GM23338 (cell line): Measurements from ENCODE around the gene RAB6A. TPM values are rescaled to one million over a fixed set of nuclear protein-coding genes. Genes with fewer than 3 reads are reported as not detected.
A peak's percentile ranks its signal among the peaks of the same experiment; 100 is the strongest.

Source experiments
- ATAC-seq: fragments of 200-7000 bp; cut with Tn5 transposase; 3 replicates; pipeline ENCODE4 v1.9.1; 2020
- DNase-seq: peaks from one replicate; pipeline ENCODE4 v3.0.0-alpha.2; 2015; ENCODE audit warnings: low spot score
- H2AFZ ChIP-seq: fragments of 200-600 bp; sonication (generic); 2 replicates; pipeline ENCODE4 v1.8.0; 2016; ENCODE audit warnings: antibody characterized with exemption, mild to moderate bottlenecking, moderate library complexity
- H3F3A ChIP-seq: fragments of 200-600 bp; sonication (generic); replicated peaks from 2 replicates; pipeline ENCODE4 v1.8.0; 2017; ENCODE audit warnings: antibody characterized with exemption, mixed run types, low read depth
- H3K27ac ChIP-seq: fragments of 200-600 bp; sonication (generic); 2 replicates; pipeline ENCODE4 v1.6.1; 2016; ENCODE audit warnings: low read depth
- H3K27me3 ChIP-seq: fragments of 200-600 bp; sonication (generic); 2 replicates; pipeline ENCODE4 v1.8.0; 2016; ENCODE audit warnings: mild to moderate bottlenecking, mixed run types, moderate library complexity; ENCODE audit not compliant: insufficient read depth
- H3K36me3 ChIP-seq: fragments of 200-600 bp; sonication (generic); 2 replicates; pipeline ENCODE4 v1.8.0; 2016; ENCODE audit warnings: mild to moderate bottlenecking; ENCODE audit not compliant: insufficient read depth
- H3K4me1 ChIP-seq: fragments of 200-600 bp; sonication (generic); 2 replicates; pipeline ENCODE4 v1.8.0; 2016; ENCODE audit warnings: mild to moderate bottlenecking, moderate library complexity; ENCODE audit not compliant: insufficient read depth
- H3K4me2 ChIP-seq: fragments of 200-600 bp; sonication (generic); 2 replicates; pipeline ENCODE4 v1.7.1; 2017; ENCODE audit warnings: mixed run types
- H3K4me3 ChIP-seq: fragments of 200-600 bp; sonication (generic); 2 replicates; pipeline ENCODE4 v1.6.1; 2016; ENCODE audit warnings: mixed run types
- H3K79me2 ChIP-seq: fragments of 200-600 bp; sonication (generic); replicated peaks from 2 replicates; pipeline ENCODE4 v1.8.0; 2017; ENCODE audit warnings: mild to moderate bottlenecking; ENCODE audit not compliant: insufficient read depth
- H3K9me2 ChIP-seq: fragments of 200-600 bp; sonication (generic); 2 replicates; pipeline ENCODE4 v1.8.0; 2017; ENCODE audit not compliant: insufficient read depth
- H4K20me1 ChIP-seq: fragments of 200-600 bp; sonication (generic); replicated peaks from 2 replicates; pipeline ENCODE4 v1.8.0; 2017; ENCODE audit warnings: mild to moderate bottlenecking; ENCODE audit not compliant: insufficient read depth
- H3K27ac Mint-ChIP-seq: 2 replicates; pipeline ENCODE4 v1.8.0; 2020; ENCODE audit warnings: inconsistent platforms, mild to moderate bottlenecking, moderate library complexity, mixed read lengths
- H3K27me3 Mint-ChIP-seq: 3 replicates; pipeline ENCODE4 v1.8.0; 2022; ENCODE audit warnings: low read depth, mild to moderate bottlenecking, moderate library complexity, mixed read lengths, inconsistent platforms; ENCODE audit not compliant: insufficient read depth, poor library complexity
- H3K36me3 Mint-ChIP-seq: 3 replicates; pipeline ENCODE4 v1.8.0; 2021; ENCODE audit warnings: low read depth, mild to moderate bottlenecking, inconsistent platforms, moderate library complexity, mixed read lengths
- H3K4me1 Mint-ChIP-seq: 3 replicates; pipeline ENCODE4 v1.8.0; 2020; ENCODE audit warnings: mild to moderate bottlenecking, inconsistent platforms, mixed read lengths
- H3K4me3 Mint-ChIP-seq: 3 replicates; pipeline ENCODE4 v1.8.0; 2021; ENCODE audit warnings: moderate library complexity, mild to moderate bottlenecking, inconsistent platforms, mixed read lengths
- H3K9me3 Mint-ChIP-seq: 3 replicates; pipeline ENCODE4 v1.8.0; 2020; ENCODE audit warnings: moderate library complexity, mild to moderate bottlenecking, inconsistent platforms, mixed read lengths
- CREB1 ChIP-seq: fragments of 250-450 bp; sonication (Bioruptor Pico); IDR thresholded peaks from 2 replicates; pipeline ENCODE4 v1.5.0; 2020; ENCODE audit warnings: low read depth, mild to moderate bottlenecking, moderate library complexity
- EZH2phosphoT487 ChIP-seq: fragments of 200-600 bp; sonication (generic); IDR thresholded peaks from one replicate; pipeline ENCODE4 v1.8.1; 2018; ENCODE audit warnings: antibody characterized with exemption; ENCODE audit not compliant: unreplicated experiment
- JUNB ChIP-seq: IDR thresholded peaks from one replicate; pipeline ENCODE4 v1.6.1; 2016; ENCODE audit warnings: antibody characterized with exemption; ENCODE audit not compliant: unreplicated experiment
- NANOG ChIP-seq: IDR thresholded peaks from 2 replicates; pipeline ENCODE4 v1.6.1; 2016; ENCODE audit warnings: antibody characterized with exemption, borderline replicate concordance
- POLR2AphosphoS5 ChIP-seq: IDR thresholded peaks from 2 replicates; pipeline ENCODE4 v1.6.1; 2016; ENCODE audit warnings: antibody characterized with exemption, low read depth
- STAT1 ChIP-seq: IDR thresholded peaks from one replicate; pipeline ENCODE4 v1.6.1; 2016; ENCODE audit warnings: antibody characterized with exemption; ENCODE audit not compliant: unreplicated experiment
- ZNF114 ChIP-seq: fragments of 250-450 bp; sonication (Bioruptor Pico); IDR thresholded peaks from 2 replicates; pipeline ENCODE4 v1.5.0; 2020; ENCODE audit warnings: mild to moderate bottlenecking, moderate library complexity
- polyA plus RNA-seq: library from polyadenylated mRNA; unstranded; fragments of >200 nt; fragmentation: Nextera tagmentation; extraction: Ambion mirVana; gene quantifications from 2 replicates; pipeline ENCODE4 v1.2.1, GENCODE V29; 2016
- total RNA-seq: library from RNA; depleted of rRNA; stranded (reverse); fragments of >200 nt; shearing (Covaris generic); gene quantifications from 2 replicates; pipeline ENCODE4 v1.2.3, GENCODE V29; 2014
- TF ChIP-seq, protein P1 (sequence below): fragments of 250-450 bp; sonication (Bioruptor Pico); IDR thresholded peaks from 2 replicates; pipeline ENCODE4 v1.5.0; 2020; ENCODE audit warnings: mild to moderate bottlenecking, moderate library complexity
- TF ChIP-seq, protein P2 (sequence below), 2 experiments: fragments of 200-600 bp in 1 of 2; sonication (generic) in 1 of 2; conservative IDR thresholded peaks; 2 replicates each; pipeline versions ENCODE4 v1.5.1 to v1.6.1; 2016 to 2017; ENCODE audit warnings: antibody characterized with exemption in 2 of 2, low read depth in 2 of 2, mild to moderate bottlenecking in 2 of 2, moderate library complexity in 1 of 2
- TF ChIP-seq, protein P3 (sequence below): IDR thresholded peaks from one replicate; pipeline ENCODE4 v1.6.1; 2018; ENCODE audit warnings: antibody characterized with exemption; ENCODE audit not compliant: unreplicated experiment

Gene RAB6A
- total and polyA plus RNA-seq, 2 experiments from 2014 or later: 61.1 to 127 TPM

DNA sequence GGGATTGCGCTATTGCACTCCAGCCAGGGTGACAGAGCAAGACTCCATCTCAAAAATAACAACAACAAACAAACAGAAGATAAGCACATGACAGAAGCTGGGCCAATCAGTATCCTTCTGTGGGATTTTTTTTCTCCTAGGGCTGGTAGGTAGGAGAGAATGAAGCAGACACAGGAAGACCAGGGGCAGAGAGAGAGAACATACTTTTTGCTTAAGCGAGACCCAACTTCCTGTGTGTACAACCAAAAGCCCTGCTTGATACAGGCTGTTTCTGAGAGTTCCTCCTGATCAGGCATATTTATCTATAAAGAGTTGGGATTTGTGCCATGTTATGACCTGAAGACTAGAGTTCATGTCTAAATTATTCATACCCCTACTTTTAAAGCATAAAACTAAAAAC, 126.9 kb downstream of the RAB6A start:
- Mint-ChIP-seq H3K9me3 (no peaks in the 10 kb centered on the region), H3K4me3 (no peak overlapping the region), H3K36me3 (no peaks in the 10 kb centered on the region), H3K27ac (no peak overlapping the region), H3K27me3 (peaks cover 40% of the 10 kb centered on the region), H3K4me1 (peaks cover 23% of the 10 kb centered on the region)
- Histone ChIP-seq H2AFZ (no peak overlapping the region), H3F3A (no peaks in the 10 kb centered on the region), H3K4me1 (peaks cover 24% of the 10 kb centered on the region), H3K27ac (no peak overlapping the region), H3K36me3 (no peaks in the 10 kb centered on the region), H3K79me2 (no peaks in the 10 kb centered on the region), H3K4me2 (no peak overlapping the region), H4K20me1 (0 out of 2 replicates have a peak, but pooled peaks cover 4% of the 10 kb centered on the region), H3K27me3 (peaks cover 49% of the 10 kb centered on the region), H3K9me2 (peaks cover 6% of the 10 kb centered on the region; the same call in 1 of the 2 replicates), H3K4me3 (no peak overlapping the region)
- DNase-seq: no peak
- TF ChIP-seq STAT1 (no peak), EZH2phosphoT487 (no peak), POLR2AphosphoS5 (no peak), NANOG (no peak)
- TF ChIP-seq, protein P1, sequence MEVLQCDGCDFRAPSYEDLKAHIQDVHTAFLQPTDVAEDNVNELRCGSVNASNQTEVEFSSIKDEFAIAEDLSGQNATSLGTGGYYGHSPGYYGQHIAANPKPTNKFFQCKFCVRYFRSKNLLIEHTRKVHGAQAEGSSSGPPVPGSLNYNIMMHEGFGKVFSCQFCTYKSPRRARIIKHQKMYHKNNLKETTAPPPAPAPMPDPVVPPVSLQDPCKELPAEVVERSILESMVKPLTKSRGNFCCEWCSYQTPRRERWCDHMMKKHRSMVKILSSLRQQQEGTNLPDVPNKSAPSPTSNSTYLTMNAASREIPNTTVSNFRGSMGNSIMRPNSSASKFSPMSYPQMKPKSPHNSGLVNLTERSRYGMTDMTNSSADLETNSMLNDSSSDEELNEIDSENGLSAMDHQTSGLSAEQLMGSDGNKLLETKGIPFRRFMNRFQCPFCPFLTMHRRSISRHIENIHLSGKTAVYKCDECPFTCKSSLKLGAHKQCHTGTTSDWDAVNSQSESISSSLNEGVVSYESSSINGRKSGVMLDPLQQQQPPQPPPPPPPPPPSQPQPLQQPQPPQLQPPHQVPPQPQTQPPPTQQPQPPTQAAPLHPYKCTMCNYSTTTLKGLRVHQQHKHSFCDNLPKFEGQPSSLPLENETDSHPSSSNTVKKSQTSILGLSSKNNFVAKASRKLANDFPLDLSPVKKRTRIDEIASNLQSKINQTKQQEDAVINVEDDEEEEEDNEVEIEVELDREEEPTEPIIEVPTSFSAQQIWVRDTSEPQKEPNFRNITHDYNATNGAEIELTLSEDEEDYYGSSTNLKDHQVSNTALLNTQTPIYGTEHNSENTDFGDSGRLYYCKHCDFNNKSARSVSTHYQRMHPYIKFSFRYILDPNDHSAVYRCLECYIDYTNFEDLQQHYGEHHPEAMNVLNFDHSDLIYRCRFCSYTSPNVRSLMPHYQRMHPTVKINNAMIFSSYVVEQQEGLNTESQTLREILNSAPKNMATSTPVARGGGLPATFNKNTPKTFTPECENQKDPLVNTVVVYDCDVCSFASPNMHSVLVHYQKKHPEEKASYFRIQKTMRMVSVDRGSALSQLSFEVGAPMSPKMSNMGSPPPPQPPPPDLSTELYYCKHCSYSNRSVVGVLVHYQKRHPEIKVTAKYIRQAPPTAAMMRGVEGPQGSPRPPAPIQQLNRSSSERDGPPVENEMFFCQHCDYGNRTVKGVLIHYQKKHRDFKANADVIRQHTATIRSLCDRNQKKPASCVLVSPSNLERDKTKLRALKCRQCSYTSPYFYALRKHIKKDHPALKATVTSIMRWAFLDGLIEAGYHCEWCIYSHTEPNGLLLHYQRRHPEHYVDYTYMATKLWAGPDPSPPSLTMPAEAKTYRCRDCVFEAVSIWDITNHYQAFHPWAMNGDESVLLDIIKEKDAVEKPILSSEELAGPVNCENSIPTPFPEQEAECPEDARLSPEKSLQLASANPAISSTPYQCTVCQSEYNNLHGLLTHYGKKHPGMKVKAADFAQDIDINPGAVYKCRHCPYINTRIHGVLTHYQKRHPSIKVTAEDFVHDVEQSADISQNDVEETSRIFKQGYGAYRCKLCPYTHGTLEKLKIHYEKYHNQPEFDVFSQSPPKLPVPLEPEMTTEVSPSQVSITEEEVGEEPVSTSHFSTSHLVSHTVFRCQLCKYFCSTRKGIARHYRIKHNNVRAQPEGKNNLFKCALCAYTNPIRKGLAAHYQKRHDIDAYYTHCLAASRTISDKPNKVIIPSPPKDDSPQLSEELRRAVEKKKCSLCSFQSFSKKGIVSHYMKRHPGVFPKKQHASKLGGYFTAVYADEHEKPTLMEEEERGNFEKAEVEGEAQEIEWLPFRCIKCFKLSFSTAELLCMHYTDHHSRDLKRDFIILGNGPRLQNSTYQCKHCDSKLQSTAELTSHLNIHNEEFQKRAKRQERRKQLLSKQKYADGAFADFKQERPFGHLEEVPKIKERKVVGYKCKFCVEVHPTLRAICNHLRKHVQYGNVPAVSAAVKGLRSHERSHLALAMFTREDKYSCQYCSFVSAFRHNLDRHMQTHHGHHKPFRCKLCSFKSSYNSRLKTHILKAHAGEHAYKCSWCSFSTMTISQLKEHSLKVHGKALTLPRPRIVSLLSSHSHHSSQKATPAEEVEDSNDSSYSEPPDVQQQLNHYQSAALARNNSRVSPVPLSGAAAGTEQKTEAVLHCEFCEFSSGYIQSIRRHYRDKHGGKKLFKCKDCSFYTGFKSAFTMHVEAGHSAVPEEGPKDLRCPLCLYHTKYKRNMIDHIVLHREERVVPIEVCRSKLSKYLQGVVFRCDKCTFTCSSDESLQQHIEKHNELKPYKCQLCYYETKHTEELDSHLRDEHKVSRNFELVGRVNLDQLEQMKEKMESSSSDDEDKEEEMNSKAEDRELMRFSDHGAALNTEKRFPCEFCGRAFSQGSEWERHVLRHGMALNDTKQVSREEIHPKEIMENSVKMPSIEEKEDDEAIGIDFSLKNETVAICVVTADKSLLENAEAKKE: no peak
- no peak for ATAC-seq

GRCh38 chr11:73632996-73633395, 127.9 kb downstream of the RAB6A start:
- ATAC-seq (peak; percentile 12; the same call in 1 of the 3 replicates), DNase-seq (no peak)
- 0 out of 2 replicates have a peak overlapping the region, but pooled peaks have one; percentile 21 for H3K4me2 ChIP-seq
- no peak overlapping the region for H3K27ac ChIP-seq
- Mint-ChIP-seq H3K4me1 (peaks cover 33% of the 10 kb centered on the region), H3K36me3 (no peaks in the 10 kb centered on the region), H3K9me3 (no peaks in the 10 kb centered on the region), H3K27me3 (peaks cover 47% of the 10 kb centered on the region), H3K27ac (no peak overlapping the region), H3K4me3 (no peak overlapping the region)
- H4K20me1 ChIP-seq: 0 out of 2 replicates have a peak, but pooled peaks cover 7% of the 10 kb centered on the region
- H2AFZ ChIP-seq: no peak overlapping the region
- peaks cover 4% of the 10 kb centered on the region; the same call in 1 of the 2 replicates for H3F3A ChIP-seq
- H3K9me2 ChIP-seq: peaks cover 6% of the 10 kb centered on the region; the same call in 1 of the 2 replicates
- peaks cover 56% of the 10 kb centered on the region for H3K27me3 ChIP-seq
- H3K79me2 ChIP-seq: no peaks in the 10 kb centered on the region
- H3K4me1 ChIP-seq: peaks cover 32% of the 10 kb centered on the region
- H3K4me3 ChIP-seq: no peak overlapping the region
- H3K36me3 ChIP-seq: no peaks in the 10 kb centered on the region
- no peak for TF ChIP-seq STAT1
- no peak for TF ChIP-seq POLR2AphosphoS5
- no peak for TF ChIP-seq JUNB
- TF ChIP-seq, protein P2, sequence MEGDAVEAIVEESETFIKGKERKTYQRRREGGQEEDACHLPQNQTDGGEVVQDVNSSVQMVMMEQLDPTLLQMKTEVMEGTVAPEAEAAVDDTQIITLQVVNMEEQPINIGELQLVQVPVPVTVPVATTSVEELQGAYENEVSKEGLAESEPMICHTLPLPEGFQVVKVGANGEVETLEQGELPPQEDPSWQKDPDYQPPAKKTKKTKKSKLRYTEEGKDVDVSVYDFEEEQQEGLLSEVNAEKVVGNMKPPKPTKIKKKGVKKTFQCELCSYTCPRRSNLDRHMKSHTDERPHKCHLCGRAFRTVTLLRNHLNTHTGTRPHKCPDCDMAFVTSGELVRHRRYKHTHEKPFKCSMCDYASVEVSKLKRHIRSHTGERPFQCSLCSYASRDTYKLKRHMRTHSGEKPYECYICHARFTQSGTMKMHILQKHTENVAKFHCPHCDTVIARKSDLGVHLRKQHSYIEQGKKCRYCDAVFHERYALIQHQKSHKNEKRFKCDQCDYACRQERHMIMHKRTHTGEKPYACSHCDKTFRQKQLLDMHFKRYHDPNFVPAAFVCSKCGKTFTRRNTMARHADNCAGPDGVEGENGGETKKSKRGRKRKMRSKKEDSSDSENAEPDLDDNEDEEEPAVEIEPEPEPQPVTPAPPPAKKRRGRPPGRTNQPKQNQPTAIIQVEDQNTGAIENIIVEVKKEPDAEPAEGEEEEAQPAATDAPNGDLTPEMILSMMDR (conservative IDR thresholded peaks at IDR 0.05; ENCODE audit: low read depth in 2 of 2): no peak
- no peak for TF ChIP-seq NANOG
- TF ChIP-seq, protein P3, sequence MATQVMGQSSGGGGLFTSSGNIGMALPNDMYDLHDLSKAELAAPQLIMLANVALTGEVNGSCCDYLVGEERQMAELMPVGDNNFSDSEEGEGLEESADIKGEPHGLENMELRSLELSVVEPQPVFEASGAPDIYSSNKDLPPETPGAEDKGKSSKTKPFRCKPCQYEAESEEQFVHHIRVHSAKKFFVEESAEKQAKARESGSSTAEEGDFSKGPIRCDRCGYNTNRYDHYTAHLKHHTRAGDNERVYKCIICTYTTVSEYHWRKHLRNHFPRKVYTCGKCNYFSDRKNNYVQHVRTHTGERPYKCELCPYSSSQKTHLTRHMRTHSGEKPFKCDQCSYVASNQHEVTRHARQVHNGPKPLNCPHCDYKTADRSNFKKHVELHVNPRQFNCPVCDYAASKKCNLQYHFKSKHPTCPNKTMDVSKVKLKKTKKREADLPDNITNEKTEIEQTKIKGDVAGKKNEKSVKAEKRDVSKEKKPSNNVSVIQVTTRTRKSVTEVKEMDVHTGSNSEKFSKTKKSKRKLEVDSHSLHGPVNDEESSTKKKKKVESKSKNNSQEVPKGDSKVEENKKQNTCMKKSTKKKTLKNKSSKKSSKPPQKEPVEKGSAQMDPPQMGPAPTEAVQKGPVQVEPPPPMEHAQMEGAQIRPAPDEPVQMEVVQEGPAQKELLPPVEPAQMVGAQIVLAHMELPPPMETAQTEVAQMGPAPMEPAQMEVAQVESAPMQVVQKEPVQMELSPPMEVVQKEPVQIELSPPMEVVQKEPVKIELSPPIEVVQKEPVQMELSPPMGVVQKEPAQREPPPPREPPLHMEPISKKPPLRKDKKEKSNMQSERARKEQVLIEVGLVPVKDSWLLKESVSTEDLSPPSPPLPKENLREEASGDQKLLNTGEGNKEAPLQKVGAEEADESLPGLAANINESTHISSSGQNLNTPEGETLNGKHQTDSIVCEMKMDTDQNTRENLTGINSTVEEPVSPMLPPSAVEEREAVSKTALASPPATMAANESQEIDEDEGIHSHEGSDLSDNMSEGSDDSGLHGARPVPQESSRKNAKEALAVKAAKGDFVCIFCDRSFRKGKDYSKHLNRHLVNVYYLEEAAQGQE: no peak
- no peak for TF ChIP-seq CREB1 (CRISPR knock-in tag)
- no peak for TF ChIP-seq ZNF114 (CRISPR knock-in tag)
